B cell (primary cell): Measurements from ENCODE around the gene PGK1. TPM values are rescaled to one million over a fixed set of nuclear protein-coding genes. Genes with fewer than 3 reads are reported as not detected.

Source experiments
- ATAC-seq: fragments of 200-7000 bp; cut with Tn5 transposase; one replicate; pipeline ENCODE4 v1.10.0; 2021; ENCODE audit warnings: low read depth, mild to moderate bottlenecking, moderate number of reproducible peaks, moderate library complexity
- CTCF ChIA-PET: fragments of 350-600 bp; sonication (Branson Sonifier 250); formaldehyde crosslinking; loops from one replicate; lab custom pipeline; 2021; ENCODE audit warnings: antibody characterized with exemption, inconsistent platforms; lab: Charles Lee
- POLR2A ChIA-PET: fragments of 350-600 bp; sonication (Branson Sonifier 250); formaldehyde crosslinking; loops from one replicate; lab custom pipeline; 2021; ENCODE audit warnings: antibody characterized with exemption; lab: Charles Lee
- DNase-seq: peaks from one replicate; pipeline ENCODE4 v3.0.0; 2013
- H2AFZ ChIP-seq: 2 replicates; pipeline ENCODE4 v1.6.1; 2012; ENCODE audit warnings: mild to moderate bottlenecking, low read depth, low read length; ENCODE audit not compliant: insufficient read depth, poor library complexity, severe bottlenecking
- H3K27ac ChIP-seq, 2 donors: 1 replicate in 1 of 2; 2 replicates in 1 of 2; pipeline ENCODE4 v1.5.1; 2012 to 2013; ENCODE audit warnings: low read length in 2 of 2, mild to moderate bottlenecking in 2 of 2, moderate library complexity in 1 of 2
- H3K27me3 ChIP-seq, 4 experiments: fragments of 200-600 bp in 1 of 4; sonication (generic) in 1 of 4; replicated peaks in 1 of 4; 1 replicate in 2 of 4; 2 replicates in 2 of 4; pipeline versions ENCODE4 v1.6.1 to v1.7.0; 2013 to 2016; ENCODE audit warnings: low read length in 3 of 4, mild to moderate bottlenecking in 2 of 4, mixed read lengths in 1 of 4, moderate library complexity in 1 of 4; ENCODE audit not compliant: insufficient read depth in 4 of 4, control insufficient read depth in 3 of 4; ENCODE audit errors: control extremely low read depth in 1 of 4
- H3K36me3 ChIP-seq, 2 experiments: replicated peaks in 1 of 2; 1 replicate in 1 of 2; 2 replicates in 1 of 2; pipeline versions ENCODE4 v1.6.1 to v1.7.1; 2013; ENCODE audit warnings: low read length in 1 of 2; ENCODE audit not compliant: insufficient read depth in 2 of 2, control insufficient read depth in 1 of 2; ENCODE audit errors: control extremely low read depth in 1 of 2, extremely low read depth in 1 of 2
- H3K4me1 ChIP-seq, 2 donors: fragments of 200-600 bp in 1 of 2; sonication (generic) in 1 of 2; 1 replicate in 1 of 2; 2 replicates in 1 of 2; pipeline versions ENCODE4 v1.5.1 to v1.6.1; 2013 to 2017; ENCODE audit warnings: low read length in 2 of 2; ENCODE audit not compliant: control insufficient read depth in 2 of 2, insufficient read depth in 2 of 2
- H3K4me2 ChIP-seq: replicated peaks from 2 replicates; pipeline ENCODE3; 2012; ENCODE audit warnings: mild to moderate bottlenecking, low read depth, low read length; ENCODE audit not compliant: poor library complexity, severe bottlenecking
- H3K4me3 ChIP-seq, 5 experiments: fragments of 200-600 bp in 1 of 5; sonication (generic) in 1 of 5; 1 replicate in 3 of 5; 2 replicates in 2 of 5; pipeline versions ENCODE4 v1.5.1 to v1.7.0; 2011 to 2016; ENCODE audit warnings: low read length in 4 of 5, mild to moderate bottlenecking in 4 of 5, low read depth in 2 of 5, control low read depth in 1 of 5, moderate library complexity in 1 of 5; ENCODE audit not compliant: insufficient read depth in 1 of 5; ENCODE audit errors: control extremely low read depth in 1 of 5, extremely low read depth in 1 of 5
- H3K79me2 ChIP-seq: fragments of 200-600 bp; sonication (generic); one replicate; pipeline ENCODE4 v1.6.0; 2016; ENCODE audit warnings: low read length; ENCODE audit not compliant: control insufficient read depth, insufficient read depth
- H3K9ac ChIP-seq: fragments of 200-600 bp; sonication (generic); 2 replicates; pipeline ENCODE4 v1.6.1; 2017; ENCODE audit warnings: mild to moderate bottlenecking, low read length, moderate library complexity
- H3K9me3 ChIP-seq, 3 donors: one replicate each; pipeline versions ENCODE4 v1.6.1 to v1.7.1; 2013; ENCODE audit warnings: low read length in 2 of 3; ENCODE audit not compliant: control insufficient read depth in 2 of 3, insufficient read depth in 1 of 3; ENCODE audit errors: control extremely low read depth in 1 of 3
- H4K20me1 ChIP-seq: 2 replicates; pipeline ENCODE4 v1.6.0; 2012; ENCODE audit warnings: mild to moderate bottlenecking, low read length; ENCODE audit not compliant: insufficient read depth, control insufficient read depth, poor library complexity, severe bottlenecking
- H3K27ac Mint-ChIP-seq: one replicate; pipeline ENCODE4 v1.8.0; 2021; ENCODE audit warnings: mixed read lengths
- H3K27me3 Mint-ChIP-seq: one replicate; pipeline ENCODE4 v1.8.0; 2021; ENCODE audit warnings: mixed read lengths
- H3K4me1 Mint-ChIP-seq: one replicate; pipeline ENCODE4 v1.8.0; 2021; ENCODE audit warnings: mixed read lengths
- H3K4me3 Mint-ChIP-seq: one replicate; pipeline ENCODE4 v1.8.0; 2021; ENCODE audit warnings: mixed read lengths
- H3K9me3 Mint-ChIP-seq: one replicate; pipeline ENCODE4 v1.8.0; 2022; ENCODE audit warnings: mixed read lengths; ENCODE audit not compliant: insufficient read depth
- EZH2 ChIP-seq: IDR thresholded peaks from 2 replicates; pipeline ENCODE4 v1.6.1; 2012; ENCODE audit warnings: borderline replicate concordance, low read depth, mild to moderate bottlenecking, moderate library complexity, low read length; ENCODE audit not compliant: insufficient read depth, poor library complexity, severe bottlenecking
- WGBS: methylation state at CpG from one replicate; pipeline ENCODE4 v1.1.5; 2013; ENCODE audit warnings: missing lambda C conversion rate; ENCODE audit not compliant: insufficient coverage; 5-methylcytosine and 5-hydroxymethylcytosine counted together
- intact Hi-C: fragments of 100-400 bp; cut with micrococcal nuclease; formaldehyde crosslinking; loops from one replicate; pipeline ENCODE4 v1.10.0; 2022
- polyA plus RNA-seq: library from polyadenylated mRNA; depleted of rRNA; stranded (reverse); fragments of >200 nt; gene quantifications from 2 replicates; pipeline ENCODE4 v1.2.3, GENCODE V29; 2012
- total RNA-seq, 2 donors: library from RNA; stranded (reverse); fragments of 120-200 nt in 1 of 2; gene quantifications; 1 replicate in 1 of 2; 2 replicates in 1 of 2; pipeline versions ENCODE4 v1.2.3 to v1.2.4, GENCODE V29; 2013 to 2022
- TF ChIP-seq, protein P1 (sequence below): fragments of 200-600 bp; IDR thresholded peaks from one replicate; pipeline ENCODE4 v1.8.0; 2022; ENCODE audit warnings: antibody characterized with exemption, mild to moderate bottlenecking

PGK1 gene
- total and polyA plus RNA-seq, 2 donors (not counting 1 experiment from before 2014, with no cell fraction given), result 83.7 to 162 TPM

DNA sequence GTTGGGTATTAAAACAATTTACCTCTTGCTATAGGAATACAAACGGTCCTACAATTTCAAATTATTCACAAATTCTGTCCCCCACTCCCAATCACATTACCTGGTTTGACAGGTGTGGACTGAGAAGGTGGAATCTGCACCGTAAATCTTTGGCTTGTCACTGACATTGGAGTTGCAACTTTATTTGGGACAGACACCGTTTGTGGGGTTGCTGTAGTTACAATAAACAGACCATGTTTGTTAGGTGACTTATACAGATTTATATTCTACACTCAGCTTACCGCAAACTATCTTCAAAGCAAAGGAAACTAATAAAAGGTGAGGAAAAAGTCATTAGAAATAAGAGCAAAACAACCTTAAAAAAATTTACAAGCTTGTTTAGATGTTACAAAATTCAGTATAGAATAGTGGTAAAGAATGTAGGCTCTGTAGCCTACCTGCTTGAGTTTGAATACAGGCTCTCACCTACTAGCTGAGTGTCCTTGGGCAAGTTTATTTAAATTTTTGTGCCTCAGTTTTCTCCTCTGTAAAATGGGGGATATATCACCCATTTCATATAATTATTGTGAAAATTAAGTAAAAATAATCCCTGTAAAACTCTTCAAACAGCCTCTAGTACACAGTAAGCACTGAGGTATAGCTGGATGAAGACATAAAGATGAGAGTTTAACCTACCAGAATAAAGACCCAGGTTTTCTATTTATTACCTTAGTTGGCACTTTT is 29.4 kb downstream of the PGK1 start:
- Histone ChIP-seq H3K4me1 (no peaks in the 10 kb centered on the region), H3K9me3 (no peaks in the 10 kb centered on the region), H3K27ac (no peak overlapping the region), H3K79me2 (no peaks in the 10 kb centered on the region), H3K36me3 (peaks cover 0 to 3% of the 10 kb centered on the region in 2 experiments), H3K9ac (no peak overlapping the region), H3K27me3 (no peaks in the 10 kb centered on the region), H4K20me1 (no peaks in the 10 kb centered on the region), H3K4me3 (no peak overlapping the region), H2AFZ (no peak overlapping the region), H3K4me2 (no peak overlapping the region)
- intact Hi-C loops, result loop anchor here (10.0 kb wide), 4 partner anchors 219 to 1131 kb away; partner anchors contain the start of gene ATP7A
- H3K27me3 Mint-ChIP-seq, result no peaks in the 10 kb centered on the region
- no CpG with 5 or more reads among the region's 4 CpGs for WGBS
- CTCF ChIA-PET, result no interaction called here
- no peak overlapping the region for H3K27ac Mint-ChIP-seq
- H3K4me3 Mint-ChIP-seq, result no peak overlapping the region
- DNase-seq (no peak), ATAC-seq (no peak)
- H3K9me3 Mint-ChIP-seq, result no peaks in the 10 kb centered on the region
- no peak for TF ChIP-seq EZH2
- TF ChIP-seq, protein P1, sequence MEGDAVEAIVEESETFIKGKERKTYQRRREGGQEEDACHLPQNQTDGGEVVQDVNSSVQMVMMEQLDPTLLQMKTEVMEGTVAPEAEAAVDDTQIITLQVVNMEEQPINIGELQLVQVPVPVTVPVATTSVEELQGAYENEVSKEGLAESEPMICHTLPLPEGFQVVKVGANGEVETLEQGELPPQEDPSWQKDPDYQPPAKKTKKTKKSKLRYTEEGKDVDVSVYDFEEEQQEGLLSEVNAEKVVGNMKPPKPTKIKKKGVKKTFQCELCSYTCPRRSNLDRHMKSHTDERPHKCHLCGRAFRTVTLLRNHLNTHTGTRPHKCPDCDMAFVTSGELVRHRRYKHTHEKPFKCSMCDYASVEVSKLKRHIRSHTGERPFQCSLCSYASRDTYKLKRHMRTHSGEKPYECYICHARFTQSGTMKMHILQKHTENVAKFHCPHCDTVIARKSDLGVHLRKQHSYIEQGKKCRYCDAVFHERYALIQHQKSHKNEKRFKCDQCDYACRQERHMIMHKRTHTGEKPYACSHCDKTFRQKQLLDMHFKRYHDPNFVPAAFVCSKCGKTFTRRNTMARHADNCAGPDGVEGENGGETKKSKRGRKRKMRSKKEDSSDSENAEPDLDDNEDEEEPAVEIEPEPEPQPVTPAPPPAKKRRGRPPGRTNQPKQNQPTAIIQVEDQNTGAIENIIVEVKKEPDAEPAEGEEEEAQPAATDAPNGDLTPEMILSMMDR, result no peak
- POLR2A ChIA-PET, result interaction anchor here (0.6 kb wide), 1 partner anchor 385 kb away, joined by 3 read pairs; no protein-coding TSS in a partner anchor
- no peaks in the 10 kb centered on the region for H3K4me1 Mint-ChIP-seq
